K562 (cell line): Measurements from ENCODE around the gene TNFAIP3. TPM values are rescaled to one million over a fixed set of nuclear protein-coding genes. Genes with fewer than 3 reads are reported as not detected.

Experiments
- CBX5 ChIP-seq: IDR thresholded peaks from 2 replicates; pipeline ENCODE4 v1.6.1; 2014; ENCODE audit warnings: low read depth, borderline replicate concordance
- NCOR1 ChIP-seq: fragments of 450-650 bp; IDR thresholded peaks from 2 replicates; pipeline ENCODE4 v1.6.1; 2016; ENCODE audit warnings: mild to moderate bottlenecking, moderate library complexity
- NRF1 ChIP-seq, 2 experiments: fragments of 450-650 bp; IDR thresholded peaks in 1 of 2; conservative IDR thresholded peaks in 1 of 2; 2 replicates each; pipeline ENCODE4 v1.6.1; 2014; ENCODE audit warnings: mild to moderate bottlenecking in 2 of 2
- PHB ChIP-seq: fragments of 250-450 bp; sonication (Bioruptor Pico); IDR thresholded peaks from 2 replicates; pipeline ENCODE4 v1.5.0; 2021
- SPI1 ChIP-seq: IDR thresholded peaks from 2 replicates; pipeline ENCODE4 v1.6.1; 2011; ENCODE audit warnings: low read depth, low read length, control low read depth, borderline replicate concordance
- ZNF121 ChIP-seq: sonication (generic); formaldehyde crosslinking; conservative IDR thresholded peaks from 2 replicates; pipeline ENCODE4 v1.8.0; 2022; ENCODE audit warnings: missing genetic modification reagents
- ZNF561 ChIP-seq: fragments of 450-650 bp; formaldehyde crosslinking; conservative IDR thresholded peaks from 2 replicates; pipeline ENCODE4 v1.4.0; 2020; ENCODE audit warnings: mild to moderate bottlenecking, moderate library complexity
- ZNF668 ChIP-seq: fragments of 250-450 bp; sonication (Bioruptor Pico); IDR thresholded peaks from 2 replicates; pipeline ENCODE4 v1.8.0; 2022; ENCODE audit warnings: mild to moderate bottlenecking, inconsistent platforms
- polyA plus RNA-seq, 8 experiments: library from polyadenylated mRNA; depleted of rRNA in 4 of 8; stranded (reverse) in 5 of 8; unstranded in 3 of 8; fragments of >200 nt; fragmentation: Nextera tagmentation in 2 of 8; fragmentation: Illumina TruSeq in 1 of 8; extraction: Ambion mirVana in 2 of 8; extraction: Trizol in 1 of 8; gene quantifications; 2 replicates each; pipeline versions ENCODE4 v1.2.1 to v1.2.3, GENCODE V29; 2011 to 2014; ENCODE audit warnings: inconsistent platforms in 1 of 8, missing spikeins in 1 of 8
- total RNA-seq, 7 experiments: library from RNA; depleted of rRNA in 6 of 7; stranded (reverse); fragments of >200 nt in 6 of 7; fragmentation: Illumina TruSeq in 2 of 7; extraction: Trizol in 2 of 7; gene quantifications; 2 replicates each; pipeline versions ENCODE4 v1.2.1 to v1.2.3, GENCODE V29; 2011 to 2021; ENCODE audit warnings: low replicate concordance in 1 of 7
- TF ChIP-seq, protein P1 (sequence below), 2 experiments: fragments of 450-650 bp; IDR thresholded peaks; 2 replicates each; pipeline ENCODE4 v1.6.1; 2018; ENCODE audit warnings: mild to moderate bottlenecking in 2 of 2, low read depth in 1 of 2; ENCODE audit not compliant: partially characterized antibody in 2 of 2
- TF ChIP-seq, protein P2 (sequence below): fragments of 200-800 bp; sonication (Bioruptor generic); IDR thresholded peaks from 2 replicates; pipeline ENCODE4 v1.6.1; 2017; ENCODE audit warnings: missing genetic modification characterization, missing compliant biosample characterization
- TF ChIP-seq, protein P3 (sequence below), 2 experiments: IDR thresholded peaks; 2 replicates each; pipeline ENCODE4 v1.6.1; 2012; ENCODE audit warnings: improper control_type of control experiment in 2 of 2, low read depth in 2 of 2, low read length in 2 of 2, borderline replicate concordance in 1 of 2
- TF ChIP-seq, protein P4 (sequence below): fragments of 250-450 bp; sonication (Bioruptor Pico); IDR thresholded peaks from 2 replicates; pipeline ENCODE4 v1.4.0; 2020; ENCODE audit warnings: mild to moderate bottlenecking, moderate library complexity
- TF ChIP-seq, protein P5 (sequence below): fragments of 250-450 bp; sonication (Bioruptor Pico); IDR thresholded peaks from 2 replicates; pipeline ENCODE4 v1.5.0; 2021

Gene TNFAIP3
- total and polyA plus RNA-seq, 9 of the 15 experiments (the other 6 are each of a cell fraction or from before 2014, with no cell fraction given), result 0.79 to 17.0 (median 6.4) TPM

DNA sequence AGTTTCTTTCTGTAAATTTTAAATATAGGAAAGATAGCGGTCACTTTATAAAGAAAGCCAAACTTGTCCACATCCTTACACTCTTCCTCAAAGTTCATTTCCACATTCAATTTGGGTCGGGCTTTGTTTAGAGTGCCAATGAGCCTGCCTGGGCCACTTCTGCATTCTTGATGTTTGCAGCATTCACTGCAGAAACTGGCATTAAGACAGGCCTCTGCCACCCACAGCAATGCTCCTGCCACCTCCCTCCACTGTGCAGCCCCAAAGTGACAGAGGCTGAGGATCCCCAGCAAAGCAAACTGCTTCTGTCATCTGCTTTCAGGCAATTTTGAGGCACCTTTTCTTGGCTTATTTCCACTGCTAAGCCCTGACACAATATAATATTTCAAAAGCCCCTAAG, 61.2 kb downstream of the TNFAIP3 start (continued):
- TF ChIP-seq, protein P1, sequence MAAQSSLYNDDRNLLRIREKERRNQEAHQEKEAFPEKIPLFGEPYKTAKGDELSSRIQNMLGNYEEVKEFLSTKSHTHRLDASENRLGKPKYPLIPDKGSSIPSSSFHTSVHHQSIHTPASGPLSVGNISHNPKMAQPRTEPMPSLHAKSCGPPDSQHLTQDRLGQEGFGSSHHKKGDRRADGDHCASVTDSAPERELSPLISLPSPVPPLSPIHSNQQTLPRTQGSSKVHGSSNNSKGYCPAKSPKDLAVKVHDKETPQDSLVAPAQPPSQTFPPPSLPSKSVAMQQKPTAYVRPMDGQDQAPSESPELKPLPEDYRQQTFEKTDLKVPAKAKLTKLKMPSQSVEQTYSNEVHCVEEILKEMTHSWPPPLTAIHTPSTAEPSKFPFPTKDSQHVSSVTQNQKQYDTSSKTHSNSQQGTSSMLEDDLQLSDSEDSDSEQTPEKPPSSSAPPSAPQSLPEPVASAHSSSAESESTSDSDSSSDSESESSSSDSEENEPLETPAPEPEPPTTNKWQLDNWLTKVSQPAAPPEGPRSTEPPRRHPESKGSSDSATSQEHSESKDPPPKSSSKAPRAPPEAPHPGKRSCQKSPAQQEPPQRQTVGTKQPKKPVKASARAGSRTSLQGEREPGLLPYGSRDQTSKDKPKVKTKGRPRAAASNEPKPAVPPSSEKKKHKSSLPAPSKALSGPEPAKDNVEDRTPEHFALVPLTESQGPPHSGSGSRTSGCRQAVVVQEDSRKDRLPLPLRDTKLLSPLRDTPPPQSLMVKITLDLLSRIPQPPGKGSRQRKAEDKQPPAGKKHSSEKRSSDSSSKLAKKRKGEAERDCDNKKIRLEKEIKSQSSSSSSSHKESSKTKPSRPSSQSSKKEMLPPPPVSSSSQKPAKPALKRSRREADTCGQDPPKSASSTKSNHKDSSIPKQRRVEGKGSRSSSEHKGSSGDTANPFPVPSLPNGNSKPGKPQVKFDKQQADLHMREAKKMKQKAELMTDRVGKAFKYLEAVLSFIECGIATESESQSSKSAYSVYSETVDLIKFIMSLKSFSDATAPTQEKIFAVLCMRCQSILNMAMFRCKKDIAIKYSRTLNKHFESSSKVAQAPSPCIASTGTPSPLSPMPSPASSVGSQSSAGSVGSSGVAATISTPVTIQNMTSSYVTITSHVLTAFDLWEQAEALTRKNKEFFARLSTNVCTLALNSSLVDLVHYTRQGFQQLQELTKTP (IDR thresholded peaks at IDR 0.05; ENCODE audit: low read depth in 1 of 2, partially characterized antibody in 2 of 2), result no peak
- TF ChIP-seq SPI1 (0 out of 2 replicates have a peak, but pooled peaks have one; percentile 21), ZNF561 (CRISPR knock-in tag) (no peak), PHB (CRISPR knock-in tag) (no peak), NRF1 (conservative IDR thresholded peaks at IDR 0.05 in 1 of 2, IDR thresholded peaks at IDR 0.05 in 1 of 2) (no peak), NCOR1 (no peak), ZNF121 (CRISPR knock-in tag) (no peak), ZNF668 (0 out of 2 replicates have a peak, but pooled peaks have one; percentile 17), CBX5 (no peak)
- TF ChIP-seq, protein P2, sequence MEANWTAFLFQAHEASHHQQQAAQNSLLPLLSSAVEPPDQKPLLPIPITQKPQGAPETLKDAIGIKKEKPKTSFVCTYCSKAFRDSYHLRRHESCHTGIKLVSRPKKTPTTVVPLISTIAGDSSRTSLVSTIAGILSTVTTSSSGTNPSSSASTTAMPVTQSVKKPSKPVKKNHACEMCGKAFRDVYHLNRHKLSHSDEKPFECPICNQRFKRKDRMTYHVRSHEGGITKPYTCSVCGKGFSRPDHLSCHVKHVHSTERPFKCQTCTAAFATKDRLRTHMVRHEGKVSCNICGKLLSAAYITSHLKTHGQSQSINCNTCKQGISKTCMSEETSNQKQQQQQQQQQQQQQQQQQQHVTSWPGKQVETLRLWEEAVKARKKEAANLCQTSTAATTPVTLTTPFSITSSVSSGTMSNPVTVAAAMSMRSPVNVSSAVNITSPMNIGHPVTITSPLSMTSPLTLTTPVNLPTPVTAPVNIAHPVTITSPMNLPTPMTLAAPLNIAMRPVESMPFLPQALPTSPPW, result no peak
- TF ChIP-seq, protein P3, sequence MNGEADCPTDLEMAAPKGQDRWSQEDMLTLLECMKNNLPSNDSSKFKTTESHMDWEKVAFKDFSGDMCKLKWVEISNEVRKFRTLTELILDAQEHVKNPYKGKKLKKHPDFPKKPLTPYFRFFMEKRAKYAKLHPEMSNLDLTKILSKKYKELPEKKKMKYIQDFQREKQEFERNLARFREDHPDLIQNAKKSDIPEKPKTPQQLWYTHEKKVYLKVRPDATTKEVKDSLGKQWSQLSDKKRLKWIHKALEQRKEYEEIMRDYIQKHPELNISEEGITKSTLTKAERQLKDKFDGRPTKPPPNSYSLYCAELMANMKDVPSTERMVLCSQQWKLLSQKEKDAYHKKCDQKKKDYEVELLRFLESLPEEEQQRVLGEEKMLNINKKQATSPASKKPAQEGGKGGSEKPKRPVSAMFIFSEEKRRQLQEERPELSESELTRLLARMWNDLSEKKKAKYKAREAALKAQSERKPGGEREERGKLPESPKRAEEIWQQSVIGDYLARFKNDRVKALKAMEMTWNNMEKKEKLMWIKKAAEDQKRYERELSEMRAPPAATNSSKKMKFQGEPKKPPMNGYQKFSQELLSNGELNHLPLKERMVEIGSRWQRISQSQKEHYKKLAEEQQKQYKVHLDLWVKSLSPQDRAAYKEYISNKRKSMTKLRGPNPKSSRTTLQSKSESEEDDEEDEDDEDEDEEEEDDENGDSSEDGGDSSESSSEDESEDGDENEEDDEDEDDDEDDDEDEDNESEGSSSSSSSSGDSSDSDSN (IDR thresholded peaks at IDR 0.05; ENCODE audit: borderline replicate concordance in 1 of 2, low read depth in 2 of 2, low read length in 2 of 2), result 0 out of 4 replicates have a peak, but pooled peaks of 1 of the 2 experiments have one; percentile 41
- TF ChIP-seq, protein P4, sequence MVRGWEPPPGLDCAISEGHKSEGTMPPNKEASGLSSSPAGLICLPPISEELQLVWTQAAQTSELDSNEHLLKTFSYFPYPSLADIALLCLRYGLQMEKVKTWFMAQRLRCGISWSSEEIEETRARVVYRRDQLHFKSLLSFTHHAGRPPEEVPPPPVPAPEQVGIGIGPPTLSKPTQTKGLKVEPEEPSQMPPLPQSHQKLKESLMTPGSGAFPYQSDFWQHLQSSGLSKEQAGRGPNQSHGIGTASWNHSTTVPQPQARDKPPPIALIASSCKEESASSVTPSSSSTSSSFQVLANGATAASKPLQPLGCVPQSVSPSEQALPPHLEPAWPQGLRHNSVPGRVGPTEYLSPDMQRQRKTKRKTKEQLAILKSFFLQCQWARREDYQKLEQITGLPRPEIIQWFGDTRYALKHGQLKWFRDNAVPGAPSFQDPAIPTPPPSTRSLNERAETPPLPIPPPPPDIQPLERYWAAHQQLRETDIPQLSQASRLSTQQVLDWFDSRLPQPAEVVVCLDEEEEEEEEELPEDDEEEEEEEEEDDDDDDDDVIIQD (CRISPR knock-in tag), result no peak
- TF ChIP-seq, protein P5, sequence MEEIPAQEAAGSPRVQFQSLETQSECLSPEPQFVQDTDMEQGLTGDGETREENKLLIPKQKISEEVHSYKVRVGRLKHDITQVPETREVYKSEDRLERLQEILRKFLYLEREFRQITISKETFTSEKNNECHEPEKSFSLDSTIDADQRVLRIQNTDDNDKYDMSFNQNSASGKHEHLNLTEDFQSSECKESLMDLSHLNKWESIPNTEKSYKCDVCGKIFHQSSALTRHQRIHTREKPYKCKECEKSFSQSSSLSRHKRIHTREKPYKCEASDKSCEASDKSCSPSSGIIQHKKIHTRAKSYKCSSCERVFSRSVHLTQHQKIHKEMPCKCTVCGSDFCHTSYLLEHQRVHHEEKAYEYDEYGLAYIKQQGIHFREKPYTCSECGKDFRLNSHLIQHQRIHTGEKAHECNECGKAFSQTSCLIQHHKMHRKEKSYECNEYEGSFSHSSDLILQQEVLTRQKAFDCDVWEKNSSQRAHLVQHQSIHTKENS (CRISPR knock-in tag), result no peak
